ENCODE measurements around the gene SLC25A42.
"Not testable (repeated sequence)": the region's sequence is repeated elsewhere in the genome, so short reads cannot be mapped to it uniquely, and the experiment has no call there.

SLC25A42 gene

GRCh38 chr19:19132912-19133311 is 69.1 kb downstream of the SLC25A42 start:
- TF ChIP-seq, protein P1, sequence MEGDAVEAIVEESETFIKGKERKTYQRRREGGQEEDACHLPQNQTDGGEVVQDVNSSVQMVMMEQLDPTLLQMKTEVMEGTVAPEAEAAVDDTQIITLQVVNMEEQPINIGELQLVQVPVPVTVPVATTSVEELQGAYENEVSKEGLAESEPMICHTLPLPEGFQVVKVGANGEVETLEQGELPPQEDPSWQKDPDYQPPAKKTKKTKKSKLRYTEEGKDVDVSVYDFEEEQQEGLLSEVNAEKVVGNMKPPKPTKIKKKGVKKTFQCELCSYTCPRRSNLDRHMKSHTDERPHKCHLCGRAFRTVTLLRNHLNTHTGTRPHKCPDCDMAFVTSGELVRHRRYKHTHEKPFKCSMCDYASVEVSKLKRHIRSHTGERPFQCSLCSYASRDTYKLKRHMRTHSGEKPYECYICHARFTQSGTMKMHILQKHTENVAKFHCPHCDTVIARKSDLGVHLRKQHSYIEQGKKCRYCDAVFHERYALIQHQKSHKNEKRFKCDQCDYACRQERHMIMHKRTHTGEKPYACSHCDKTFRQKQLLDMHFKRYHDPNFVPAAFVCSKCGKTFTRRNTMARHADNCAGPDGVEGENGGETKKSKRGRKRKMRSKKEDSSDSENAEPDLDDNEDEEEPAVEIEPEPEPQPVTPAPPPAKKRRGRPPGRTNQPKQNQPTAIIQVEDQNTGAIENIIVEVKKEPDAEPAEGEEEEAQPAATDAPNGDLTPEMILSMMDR (IDR thresholded peaks at IDR 0.05; ENCODE audit: low read depth, low read length, missing control alignments), result no peak
- H3K4me3 ChIP-seq (replicated peaks; ENCODE audit: low read depth, low read length), result no peak overlapping the region
- no peak for DNase-seq (ENCODE audit: extremely low read depth, low read depth)

DNA sequence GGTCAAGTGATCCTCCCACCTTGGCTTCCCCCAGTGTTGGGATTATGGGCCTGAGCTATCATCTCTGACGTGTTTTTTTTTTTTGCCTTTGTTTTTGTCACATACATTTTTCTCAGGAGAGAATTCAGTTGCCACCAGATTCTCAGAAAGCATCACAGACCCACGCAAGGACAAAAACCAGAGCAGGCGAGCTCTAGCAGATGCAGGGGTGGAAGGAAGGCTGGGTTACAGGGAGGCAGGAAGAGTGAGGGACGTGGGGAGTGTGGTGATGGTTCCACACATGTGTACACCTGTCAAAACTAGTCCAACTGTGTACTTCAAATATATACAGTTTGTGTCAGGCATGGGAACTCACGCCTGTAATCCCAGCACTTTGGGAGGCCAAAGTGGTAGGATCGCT is 70.2 kb downstream of the SLC25A42 start:
- H3K4me3 ChIP-seq (replicated peaks; ENCODE audit: low read depth, low read length), result no peak overlapping the region
- TF ChIP-seq, protein P1 (IDR thresholded peaks at IDR 0.05; ENCODE audit: low read depth, low read length, missing control alignments), result no peak
- no peak for DNase-seq (ENCODE audit: extremely low read depth, low read depth)

DNA sequence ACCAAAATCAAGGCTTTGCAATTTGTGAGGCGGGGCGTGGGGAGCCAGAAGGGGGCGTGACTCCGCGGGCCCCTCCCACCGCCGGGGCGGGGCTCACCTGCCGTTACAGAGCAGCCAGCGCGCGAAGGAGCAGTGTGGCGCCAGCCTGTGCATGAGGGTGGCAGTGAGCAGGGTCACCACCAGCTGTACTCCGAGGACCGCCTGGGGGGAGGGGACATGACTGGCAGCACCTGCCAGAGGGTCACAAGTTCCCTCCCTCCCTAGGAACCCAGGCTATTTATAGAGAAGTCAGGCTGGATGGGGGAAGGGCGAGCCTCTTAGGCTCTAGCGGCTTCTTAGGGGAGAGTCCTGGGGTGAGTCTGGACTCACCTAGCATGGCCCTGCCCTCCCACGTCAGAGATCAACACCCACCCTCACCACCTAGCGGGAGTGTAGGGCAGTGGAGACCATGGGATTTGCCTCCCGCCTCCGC is 70.9 kb downstream of the SLC25A42 start:
- TF ChIP-seq, protein P1 (IDR thresholded peaks at IDR 0.05; ENCODE audit: low read depth, low read length, missing control alignments), result no peak
- DNase-seq (ENCODE audit: extremely low read depth, low read depth), result no peak
- H3K4me3 ChIP-seq (replicated peaks; ENCODE audit: low read depth, low read length), result no peak overlapping the region

- DNase-seq (ENCODE audit: extremely low read depth, low read depth); H3K4me3 ChIP-seq (replicated peaks; ENCODE audit: low read depth, low read length): not testable (repeated sequence)
Observed at GRCh38 chr19:19135713-19136112, 71.9 kb downstream of the SLC25A42 start.

- TF ChIP-seq, protein P1 (IDR thresholded peaks at IDR 0.05; ENCODE audit: low read depth, low read length, missing control alignments), result no peak
- no peak for DNase-seq (ENCODE audit: extremely low read depth, low read depth)
- H3K4me3 ChIP-seq (replicated peaks; ENCODE audit: low read depth, low read length), result peak overlapping the region; percentile 99
Observed at GRCh38 chr19:19137556-19138108, 73.8 kb downstream of the SLC25A42 start.

- H3K4me3 ChIP-seq (replicated peaks; ENCODE audit: low read depth, low read length), result peak within 1 kb of the TSS; percentile 99
- TF ChIP-seq, protein P1 (IDR thresholded peaks at IDR 0.05; ENCODE audit: low read depth, low read length, missing control alignments), result no peak
- DNase-seq (ENCODE audit: extremely low read depth, low read depth), result peak; percentile 98
Observed at GRCh38 chr19:19138109-19138981, 74.6 kb downstream of the SLC25A42 start, which contains the start of gene TMEM161A. Gene TMEM161A (minus strand): TSS chr19:19138478. CDS start chr19:19138428, 50 bp downstream.

DNA sequence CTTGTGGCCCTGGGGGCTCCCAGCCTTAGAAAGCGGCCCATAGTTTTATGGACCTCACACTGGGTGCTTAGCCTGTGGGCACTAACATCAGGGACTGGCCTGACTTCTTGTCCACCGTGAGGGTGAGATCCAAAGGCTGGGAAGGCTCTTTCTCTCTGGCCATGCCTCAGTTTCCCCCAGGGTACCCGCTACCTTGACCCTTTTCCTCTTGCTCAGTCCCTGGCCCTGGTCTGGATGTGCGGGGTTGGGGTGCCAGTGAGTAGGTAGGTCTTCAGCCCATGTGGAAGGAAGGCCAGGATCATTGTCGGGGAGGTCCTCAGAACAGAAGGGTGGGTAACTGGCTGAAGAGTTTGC is 76.1 kb downstream of the SLC25A42 start:
- DNase-seq (ENCODE audit: extremely low read depth, low read depth), result no peak
- TF ChIP-seq, protein P1 (IDR thresholded peaks at IDR 0.05; ENCODE audit: low read depth, low read length, missing control alignments), result no peak
- no peak overlapping the region for H3K4me3 ChIP-seq (replicated peaks; ENCODE audit: low read depth, low read length)
